ENCODE results near the gene TMEM244.

Gene TMEM244

DNA sequence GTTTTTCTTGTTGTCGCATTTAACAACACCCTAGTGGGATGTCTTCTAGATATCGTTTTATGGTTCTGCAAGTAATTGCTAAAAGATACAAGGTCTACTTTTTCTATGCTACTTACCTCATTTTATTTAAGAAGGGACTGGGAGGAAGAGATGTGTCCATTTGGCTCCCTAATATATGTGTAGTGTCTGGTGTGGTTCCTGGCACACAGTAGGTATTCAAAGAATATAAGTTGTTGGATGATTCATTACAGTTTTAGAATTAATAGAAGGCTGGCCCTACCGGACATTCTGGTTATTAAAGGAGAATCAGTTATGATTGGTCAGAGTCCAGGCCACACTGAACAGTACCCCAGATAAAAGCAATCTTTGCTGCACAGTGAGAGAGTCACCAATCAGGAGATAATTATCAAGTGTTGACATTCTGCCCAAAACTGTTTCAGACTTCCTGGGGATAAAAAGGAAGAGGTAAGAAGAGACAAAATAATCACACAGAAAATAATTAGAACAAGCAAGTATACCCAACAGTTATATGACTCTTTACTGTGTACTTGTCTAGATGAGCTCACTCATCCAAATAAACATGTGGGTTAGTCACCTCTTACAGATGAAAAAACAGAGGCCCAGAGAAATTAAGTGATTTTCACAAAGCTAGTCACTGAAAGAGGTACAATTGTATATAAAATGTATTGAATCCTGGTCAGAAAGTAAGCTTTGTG, 7.0 kb downstream of the TMEM244 start:
- H3K4me1 ChIP-seq: no peaks in the 10 kb centered on the region
- no peaks in the 10 kb centered on the region for H3K36me3 ChIP-seq
- no peak overlapping the region for H3K27ac ChIP-seq
- TF ChIP-seq, protein P1, sequence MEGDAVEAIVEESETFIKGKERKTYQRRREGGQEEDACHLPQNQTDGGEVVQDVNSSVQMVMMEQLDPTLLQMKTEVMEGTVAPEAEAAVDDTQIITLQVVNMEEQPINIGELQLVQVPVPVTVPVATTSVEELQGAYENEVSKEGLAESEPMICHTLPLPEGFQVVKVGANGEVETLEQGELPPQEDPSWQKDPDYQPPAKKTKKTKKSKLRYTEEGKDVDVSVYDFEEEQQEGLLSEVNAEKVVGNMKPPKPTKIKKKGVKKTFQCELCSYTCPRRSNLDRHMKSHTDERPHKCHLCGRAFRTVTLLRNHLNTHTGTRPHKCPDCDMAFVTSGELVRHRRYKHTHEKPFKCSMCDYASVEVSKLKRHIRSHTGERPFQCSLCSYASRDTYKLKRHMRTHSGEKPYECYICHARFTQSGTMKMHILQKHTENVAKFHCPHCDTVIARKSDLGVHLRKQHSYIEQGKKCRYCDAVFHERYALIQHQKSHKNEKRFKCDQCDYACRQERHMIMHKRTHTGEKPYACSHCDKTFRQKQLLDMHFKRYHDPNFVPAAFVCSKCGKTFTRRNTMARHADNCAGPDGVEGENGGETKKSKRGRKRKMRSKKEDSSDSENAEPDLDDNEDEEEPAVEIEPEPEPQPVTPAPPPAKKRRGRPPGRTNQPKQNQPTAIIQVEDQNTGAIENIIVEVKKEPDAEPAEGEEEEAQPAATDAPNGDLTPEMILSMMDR (IDR thresholded peaks at IDR 0.05): no peak
- no peak for DNase-seq
- no peaks in the 10 kb centered on the region for H3K27me3 ChIP-seq
- intact Hi-C loops (cut with DNase I; ENCODE audit: low total_unique reads): no loop called here
- H3K9me3 ChIP-seq: no peaks in the 10 kb centered on the region
- H3K4me3 ChIP-seq: no peak overlapping the region

DNA sequence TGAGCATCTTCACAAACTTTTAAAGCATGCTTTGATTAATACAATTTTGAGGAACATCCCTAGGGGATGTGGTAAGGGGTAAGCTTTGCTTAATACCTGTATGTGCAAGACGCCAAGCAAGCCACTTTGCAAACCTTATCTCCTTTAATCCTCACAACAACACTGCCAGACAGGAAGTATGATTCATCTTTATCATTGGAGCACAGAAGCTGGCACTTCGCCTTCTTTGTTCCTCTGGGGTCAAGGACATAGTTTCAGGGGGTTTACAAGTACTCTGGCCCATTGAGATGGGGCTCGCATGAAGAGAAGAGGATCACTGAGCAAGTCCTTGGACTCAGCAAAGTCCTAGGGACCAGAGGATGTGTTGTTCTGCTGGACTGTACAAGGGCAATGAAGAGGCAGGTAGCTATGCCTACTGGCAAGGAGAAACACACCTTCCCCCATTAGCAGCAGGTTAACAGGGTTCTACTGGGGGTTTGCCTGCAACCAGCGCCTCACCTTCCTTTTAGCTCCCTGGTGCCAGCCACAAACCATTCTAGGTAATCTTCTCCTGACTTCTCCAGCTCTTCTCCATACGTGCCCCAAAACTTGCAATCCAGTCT, 8.8 kb downstream of the TMEM244 start:
- TF ChIP-seq, protein P1 (IDR thresholded peaks at IDR 0.05): no peak
- no peak overlapping the region for H3K4me3 ChIP-seq
- H3K9me3 ChIP-seq: no peaks in the 10 kb centered on the region
- no peak for DNase-seq
- intact Hi-C loops (cut with DNase I; ENCODE audit: low total_unique reads): no loop called here
- no peaks in the 10 kb centered on the region for H3K4me1 ChIP-seq
- H3K27ac ChIP-seq: no peak overlapping the region
- H3K36me3 ChIP-seq: no peaks in the 10 kb centered on the region
- H3K27me3 ChIP-seq: no peaks in the 10 kb centered on the region

DNA sequence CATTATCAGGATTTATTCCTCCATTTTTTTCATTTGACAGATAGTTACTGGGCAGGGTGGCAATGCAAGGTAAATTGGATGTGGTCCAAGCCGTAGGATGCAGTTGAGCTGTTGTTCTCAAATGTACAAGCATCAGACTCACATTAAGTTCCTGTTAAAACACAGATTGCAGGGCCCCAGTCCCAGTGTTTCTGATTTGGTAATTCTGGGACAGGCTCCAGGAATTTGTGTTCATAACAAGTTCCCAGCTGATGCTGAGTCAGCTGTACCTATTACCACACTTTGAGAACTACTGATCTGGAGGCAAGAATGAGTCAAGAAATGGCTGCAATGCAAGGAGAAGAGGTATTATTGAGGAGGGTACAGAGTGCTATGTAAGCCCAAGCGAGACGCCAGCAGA, 11.7 kb downstream of the TMEM244 start:
- Histone ChIP-seq H3K27me3 (no peaks in the 10 kb centered on the region), H3K4me1 (no peaks in the 10 kb centered on the region), H3K4me3 (no peak overlapping the region), H3K9me3 (no peaks in the 10 kb centered on the region), H3K27ac (no peak overlapping the region), H3K36me3 (no peaks in the 10 kb centered on the region)
- intact Hi-C loops (cut with DNase I; ENCODE audit: low total_unique reads): no loop called here
- TF ChIP-seq, protein P1 (IDR thresholded peaks at IDR 0.05): no peak
- no peak for DNase-seq

DNA sequence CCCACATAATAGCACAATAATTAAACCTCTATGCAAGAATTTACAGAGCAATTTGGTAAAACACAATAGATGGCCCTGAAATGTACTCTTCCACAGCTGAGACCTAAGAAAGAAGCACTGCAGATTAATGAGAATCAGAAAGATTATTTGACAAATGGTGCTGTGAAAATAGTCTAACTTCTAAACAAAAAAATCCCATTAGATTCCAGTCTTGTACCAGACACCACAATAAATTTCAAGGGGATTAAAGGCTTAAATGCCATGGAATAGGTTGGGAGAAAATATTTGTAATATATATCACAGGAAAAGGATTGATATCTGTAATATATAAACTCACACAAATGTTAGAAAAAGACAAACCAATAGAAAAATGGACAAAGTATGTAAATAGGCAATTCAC, 14.4 kb downstream of the TMEM244 start:
- no peaks in the 10 kb centered on the region for H3K9me3 ChIP-seq
- DNase-seq: no peak
- TF ChIP-seq, protein P1 (IDR thresholded peaks at IDR 0.05): no peak
- no peaks in the 10 kb centered on the region for H3K4me1 ChIP-seq
- intact Hi-C loops (cut with DNase I; ENCODE audit: low total_unique reads): no loop called here
- H3K36me3 ChIP-seq: no peaks in the 10 kb centered on the region
- no peak overlapping the region for H3K27ac ChIP-seq
- H3K27me3 ChIP-seq: no peaks in the 10 kb centered on the region
- H3K4me3 ChIP-seq: no peak overlapping the region

DNA sequence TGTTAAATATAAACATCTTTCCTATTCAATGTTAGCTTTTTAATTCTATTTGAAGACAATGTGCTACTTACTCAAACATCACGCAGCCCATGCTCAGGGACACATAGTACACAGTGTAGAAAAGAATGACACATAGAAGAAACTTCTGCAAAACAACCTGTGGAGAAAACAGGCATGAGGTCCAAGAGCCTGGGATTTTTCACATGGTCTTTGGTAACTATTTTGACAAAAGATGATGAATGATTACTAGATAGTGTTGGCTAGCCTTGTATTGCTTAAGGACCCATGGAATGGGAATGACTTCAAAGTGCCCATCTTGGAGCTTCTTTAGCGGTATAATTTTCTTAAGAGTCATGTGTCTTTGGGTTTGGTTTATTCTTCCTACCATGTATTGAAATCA, 15.4 kb downstream of the TMEM244 start:
- Histone ChIP-seq H3K27ac (no peak overlapping the region), H3K9me3 (no peaks in the 10 kb centered on the region), H3K36me3 (no peaks in the 10 kb centered on the region), H3K4me1 (no peaks in the 10 kb centered on the region), H3K27me3 (no peaks in the 10 kb centered on the region), H3K4me3 (no peak overlapping the region)
- DNase-seq: no peak
- TF ChIP-seq, protein P1 (IDR thresholded peaks at IDR 0.05): no peak
- intact Hi-C loops (cut with DNase I; ENCODE audit: low total_unique reads): no loop called here

Measured in tibial artery (tissue), 4 donors.